GM10266 (cell line): ENCODE data around the gene SUCLG1.

Experiments used
- DNase-seq: peaks from one replicate; pipeline ENCODE4 v3.0.0; 2012; ENCODE audit errors: extremely low spot score
- TF ChIP-seq, protein P1 (sequence below): IDR thresholded peaks from 2 replicates; pipeline ENCODE4 v1.5.1; 2012; ENCODE audit warnings: mild to moderate bottlenecking, low read depth; ENCODE audit not compliant: control insufficient read depth, insufficient read depth; ENCODE audit errors: missing control alignments

The SUCLG1 gene

GRCh38 chr2:84378960-84379359 lies 80.1 kb downstream of the SUCLG1 start:
- no peak for DNase-seq
- TF ChIP-seq, protein P1, sequence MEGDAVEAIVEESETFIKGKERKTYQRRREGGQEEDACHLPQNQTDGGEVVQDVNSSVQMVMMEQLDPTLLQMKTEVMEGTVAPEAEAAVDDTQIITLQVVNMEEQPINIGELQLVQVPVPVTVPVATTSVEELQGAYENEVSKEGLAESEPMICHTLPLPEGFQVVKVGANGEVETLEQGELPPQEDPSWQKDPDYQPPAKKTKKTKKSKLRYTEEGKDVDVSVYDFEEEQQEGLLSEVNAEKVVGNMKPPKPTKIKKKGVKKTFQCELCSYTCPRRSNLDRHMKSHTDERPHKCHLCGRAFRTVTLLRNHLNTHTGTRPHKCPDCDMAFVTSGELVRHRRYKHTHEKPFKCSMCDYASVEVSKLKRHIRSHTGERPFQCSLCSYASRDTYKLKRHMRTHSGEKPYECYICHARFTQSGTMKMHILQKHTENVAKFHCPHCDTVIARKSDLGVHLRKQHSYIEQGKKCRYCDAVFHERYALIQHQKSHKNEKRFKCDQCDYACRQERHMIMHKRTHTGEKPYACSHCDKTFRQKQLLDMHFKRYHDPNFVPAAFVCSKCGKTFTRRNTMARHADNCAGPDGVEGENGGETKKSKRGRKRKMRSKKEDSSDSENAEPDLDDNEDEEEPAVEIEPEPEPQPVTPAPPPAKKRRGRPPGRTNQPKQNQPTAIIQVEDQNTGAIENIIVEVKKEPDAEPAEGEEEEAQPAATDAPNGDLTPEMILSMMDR, result no peak

- DNase-seq, result no peak
- TF ChIP-seq, protein P1, result no peak
Observed at GRCh38 chr2:84375020-84375419, 84.1 kb downstream of the SUCLG1 start.

- TF ChIP-seq, protein P1, result no peak
- no peak for DNase-seq
Observed at GRCh38 chr2:84373866-84374265, 85.2 kb downstream of the SUCLG1 start.
